ENCODE data around the gene PIGT. TPM values are rescaled to one million over a fixed set of nuclear protein-coding genes. Genes with fewer than 3 reads are reported as not detected.

The PIGT gene
- total RNA-seq, 1 experiment from 2014 or later: 71.4 TPM

DNA sequence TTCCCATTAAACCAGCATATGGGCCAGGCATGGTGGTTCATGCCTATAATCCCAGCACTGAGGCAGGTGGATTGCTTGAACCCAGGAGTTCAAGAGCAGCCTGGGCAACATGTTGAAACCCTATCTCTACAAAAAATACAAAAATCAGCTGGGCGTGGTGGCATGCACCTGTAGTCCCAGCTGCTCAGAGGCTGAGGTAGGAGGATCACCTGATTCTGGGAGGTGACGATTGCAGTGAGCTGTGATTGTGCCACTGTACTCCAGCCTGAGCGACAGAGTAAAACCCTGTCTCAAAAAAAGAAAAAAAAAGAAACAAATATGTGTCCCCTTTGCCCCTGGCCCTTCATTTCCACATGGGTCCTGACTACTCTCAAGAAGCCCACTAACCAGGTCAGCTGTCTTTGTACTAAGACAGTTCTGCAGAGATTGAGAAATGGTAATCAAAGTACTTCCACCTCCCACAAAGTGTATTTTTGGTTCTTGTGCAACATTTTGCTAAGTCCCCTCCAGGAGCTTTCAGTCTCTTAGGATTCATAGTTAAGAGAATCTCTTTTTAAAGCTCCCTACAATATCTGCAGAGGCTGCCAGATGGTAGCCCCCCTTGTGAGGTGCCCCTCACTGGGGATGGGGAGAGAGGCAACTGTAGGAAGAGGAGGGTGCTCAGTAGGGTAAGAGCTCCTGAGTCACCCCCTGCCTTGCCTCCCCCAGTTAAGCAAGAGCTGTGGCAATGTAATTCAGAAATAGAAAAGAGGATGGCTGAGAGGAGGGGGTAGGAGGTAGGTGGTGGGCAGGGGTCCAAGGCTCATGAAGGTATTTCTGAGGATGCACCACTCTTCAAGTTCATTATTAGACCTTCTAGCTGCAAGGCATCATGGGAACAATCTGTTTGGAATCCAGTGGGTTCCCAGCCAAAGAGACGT is 37.1 kb downstream of the PIGT start:
- intact Hi-C loops (cut with micrococcal nuclease): no loop called here
- no peaks in the 10 kb centered on the region for H3K79me2 ChIP-seq (ENCODE audit: insufficient read depth, low read length)
- no peak overlapping the region for H3K4me2 ChIP-seq (ENCODE audit: low read length)
- no peak overlapping the region for H2AFZ ChIP-seq (ENCODE audit: low read depth, low read length, poor library complexity, severe bottlenecking)
- CTCF ChIA-PET: interaction anchor here (0.7 to 5.3 kb wide), 6 partner anchors 12 to 318 kb away, joined by 3 to 30 read pairs (median 6); partner anchors contain the start of gene SYS1
- peaks cover 0 to 6% of the 10 kb centered on the region in 2 experiments; a peak in 2 of 4 replicates for H3K4me1 ChIP-seq (ENCODE audit: control insufficient read depth in 1 of 2, insufficient read depth in 2 of 2, low read length in 2 of 2)
- RAD21 ChIA-PET (ENCODE audit: low non-redundant PET in 1 of 2, low total read pairs in 2 of 2, uncharacterized antibody in 2 of 2, unreplicated experiment in 2 of 2): no interaction called here
- no peaks in the 10 kb centered on the region for H4K20me1 ChIP-seq (ENCODE audit: insufficient read depth)
- no peaks in the 10 kb centered on the region for H3K9me2 ChIP-seq (ENCODE audit: insufficient read depth)
- POLR2A ChIA-PET: no interaction called here
- DNase-seq (ENCODE audit: low read depth, low spot score): no peak
- ATAC-seq: no peak
- H3K4me3 ChIP-seq (replicated peaks in 1 of 2; ENCODE audit: low read depth in 1 of 2, low read length in 2 of 2): no peak overlapping the region
- no peaks in the 10 kb centered on the region for H3K36me3 ChIP-seq (ENCODE audit: control insufficient read depth in 1 of 2, insufficient read depth in 2 of 2, low read length in 2 of 2)
- no peaks in the 10 kb centered on the region for H3K27me3 ChIP-seq (ENCODE audit: insufficient read depth, low read length)
- H3K27ac ChIP-seq (ENCODE audit: low read depth, low read length): no peak overlapping the region
- no peak overlapping the region for H3K9ac ChIP-seq (ENCODE audit: low read length)
- no peaks in the 10 kb centered on the region for H3K9me3 ChIP-seq (ENCODE audit: control insufficient read depth in 1 of 2, insufficient read depth in 1 of 2, low read depth in 1 of 2, low read length in 2 of 2)
- TF ChIP-seq FOSL1 (IDR thresholded peaks at IDR 0.05; ENCODE audit: low read depth): no peak
- TF ChIP-seq CEBPB (IDR thresholded peaks at IDR 0.05; ENCODE audit: low read depth): no peak
- TF ChIP-seq EGR1 (IDR thresholded peaks at IDR 0.05; ENCODE audit: low read depth): no peak
- TF ChIP-seq SP1 (IDR thresholded peaks at IDR 0.05; ENCODE audit: low read depth): no peak
- TF ChIP-seq ELF1 (IDR thresholded peaks at IDR 0.05; ENCODE audit: borderline replicate concordance, low read depth): no peak
- no peak for TF ChIP-seq SIN3A (IDR thresholded peaks at IDR 0.05; ENCODE audit: low read depth)
- TF ChIP-seq, protein P1, sequence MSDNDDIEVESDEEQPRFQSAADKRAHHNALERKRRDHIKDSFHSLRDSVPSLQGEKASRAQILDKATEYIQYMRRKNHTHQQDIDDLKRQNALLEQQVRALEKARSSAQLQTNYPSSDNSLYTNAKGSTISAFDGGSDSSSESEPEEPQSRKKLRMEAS (IDR thresholded peaks at IDR 0.05): no peak
- TF ChIP-seq POLR2A (IDR thresholded peaks at IDR 0.05; ENCODE audit: borderline replicate concordance, extremely low read depth, insufficient read depth, insufficient read length): no peak
- no peak for TF ChIP-seq EZH2phosphoT487 (IDR thresholded peaks at IDR 0.05; ENCODE audit: borderline replicate concordance)
- TF ChIP-seq EZH2 (IDR thresholded peaks at IDR 0.05): no peak
- TF ChIP-seq ZNF274 (IDR thresholded peaks at IDR 0.05; ENCODE audit: low read depth, low read length): no peak
- no peak for TF ChIP-seq YY1 (IDR thresholded peaks at IDR 0.05; ENCODE audit: extremely low read depth, insufficient replicate concordance, low read depth, low read length)
- TF ChIP-seq SRF (IDR thresholded peaks at IDR 0.05; ENCODE audit: low read depth): no peak
- TF ChIP-seq, protein P2, sequence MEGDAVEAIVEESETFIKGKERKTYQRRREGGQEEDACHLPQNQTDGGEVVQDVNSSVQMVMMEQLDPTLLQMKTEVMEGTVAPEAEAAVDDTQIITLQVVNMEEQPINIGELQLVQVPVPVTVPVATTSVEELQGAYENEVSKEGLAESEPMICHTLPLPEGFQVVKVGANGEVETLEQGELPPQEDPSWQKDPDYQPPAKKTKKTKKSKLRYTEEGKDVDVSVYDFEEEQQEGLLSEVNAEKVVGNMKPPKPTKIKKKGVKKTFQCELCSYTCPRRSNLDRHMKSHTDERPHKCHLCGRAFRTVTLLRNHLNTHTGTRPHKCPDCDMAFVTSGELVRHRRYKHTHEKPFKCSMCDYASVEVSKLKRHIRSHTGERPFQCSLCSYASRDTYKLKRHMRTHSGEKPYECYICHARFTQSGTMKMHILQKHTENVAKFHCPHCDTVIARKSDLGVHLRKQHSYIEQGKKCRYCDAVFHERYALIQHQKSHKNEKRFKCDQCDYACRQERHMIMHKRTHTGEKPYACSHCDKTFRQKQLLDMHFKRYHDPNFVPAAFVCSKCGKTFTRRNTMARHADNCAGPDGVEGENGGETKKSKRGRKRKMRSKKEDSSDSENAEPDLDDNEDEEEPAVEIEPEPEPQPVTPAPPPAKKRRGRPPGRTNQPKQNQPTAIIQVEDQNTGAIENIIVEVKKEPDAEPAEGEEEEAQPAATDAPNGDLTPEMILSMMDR (IDR thresholded peaks at IDR 0.05 in 2 of 3, conservative IDR thresholded peaks at IDR 0.05 in 1 of 3; ENCODE audit: borderline replicate concordance in 1 of 3, insufficient read depth in 1 of 3, low read depth in 2 of 3, low read length in 2 of 3): no peak
- no peak for TF ChIP-seq CBX3 (IDR thresholded peaks at IDR 0.05; ENCODE audit: low read depth)
- no TSS peak for BruUV-seq (replicated peaks)
